ENCODE results near the gene PPP1R14C.

- TF ChIP-seq ZNF264 (CRISPR knock-in tag; IDR thresholded peaks at IDR 0.05) (no peak), ZNF24 (IDR thresholded peaks at IDR 0.05) (no peak), RARA (CRISPR knock-in tag; IDR thresholded peaks at IDR 0.05) (no peak), PHB2 (IDR thresholded peaks at IDR 0.05; ENCODE audit: partially characterized antibody) (no peak), MXI1 (IDR thresholded peaks at IDR 0.05; ENCODE audit: borderline replicate concordance, low read depth, low read length) (no peak), IRF9 (CRISPR knock-in tag; IDR thresholded peaks at IDR 0.05; ENCODE audit: borderline replicate concordance) (no peak), SP1 (IDR thresholded peaks at IDR 0.05) (no peak), SP1 (CRISPR knock-in tag; IDR thresholded peaks at IDR 0.05) (no peak), SETDB1 (CRISPR knock-in tag; IDR thresholded peaks at IDR 0.05; ENCODE audit: borderline replicate concordance) (no peak), CTCF (CRISPR knock-in tag; IDR thresholded peaks at IDR 0.05) (no peak)
Measured at GRCh38 chr6:150269130-150269856, 126.4 kb downstream of the PPP1R14C start.

All from HepG2 (cell line).